EL (cell line): ENCODE measurements around the gene USO1.

ENCODE experiments used
- DNase-seq: peaks from one replicate; pipeline ENCODE4 v3.0.0-alpha.2; 2016

USO1 gene

DNA sequence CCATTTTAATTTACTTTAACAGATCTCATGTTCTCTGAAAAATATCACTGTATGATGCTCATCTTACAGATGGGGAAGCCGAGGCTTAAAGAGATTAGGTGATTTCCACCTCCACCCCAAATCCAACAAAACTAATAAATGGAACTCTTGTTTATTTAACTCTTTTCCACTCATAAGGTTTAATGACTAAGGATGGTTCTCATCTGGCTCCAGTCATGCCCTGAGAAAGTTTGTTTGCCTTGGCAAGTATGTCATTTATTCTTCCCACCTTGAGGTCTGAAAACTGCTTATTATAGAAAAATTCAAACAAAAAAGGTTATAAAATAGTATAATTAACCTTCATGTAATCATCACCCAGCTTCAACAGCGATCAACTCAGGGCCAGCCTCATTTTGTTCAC, 121.6 kb downstream of the USO1 start:
- no peak for DNase-seq

DNA sequence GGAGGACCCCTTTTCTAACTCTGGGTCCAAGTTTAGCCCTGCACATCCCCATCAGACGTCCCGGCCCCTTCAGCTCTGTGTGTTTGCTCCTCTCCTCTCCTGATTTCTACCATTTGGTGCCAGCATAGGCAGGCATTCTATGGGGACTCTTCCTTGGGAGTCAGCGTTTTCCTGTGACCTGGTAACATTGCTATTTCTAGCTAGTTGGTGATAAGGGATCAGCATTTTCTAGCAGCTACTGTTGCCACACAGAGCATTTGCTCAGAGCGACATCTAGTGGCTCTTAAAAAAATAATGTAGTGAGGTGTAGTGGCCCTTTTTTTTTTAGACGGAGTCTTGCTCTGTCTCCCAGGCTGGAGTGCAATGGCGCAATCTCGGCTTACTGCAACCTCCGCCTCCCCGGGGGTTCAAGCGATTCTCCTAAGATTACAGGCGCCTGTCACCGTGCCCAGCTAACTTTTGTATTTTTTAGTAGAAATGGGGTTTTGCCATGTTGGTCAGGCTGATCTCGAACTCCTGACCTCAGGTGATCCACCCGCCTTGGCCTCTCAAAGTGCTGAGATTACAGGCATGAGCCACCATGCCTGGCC, 123.9 kb downstream of the USO1 start:
- peak; percentile 92 for DNase-seq

DNA sequence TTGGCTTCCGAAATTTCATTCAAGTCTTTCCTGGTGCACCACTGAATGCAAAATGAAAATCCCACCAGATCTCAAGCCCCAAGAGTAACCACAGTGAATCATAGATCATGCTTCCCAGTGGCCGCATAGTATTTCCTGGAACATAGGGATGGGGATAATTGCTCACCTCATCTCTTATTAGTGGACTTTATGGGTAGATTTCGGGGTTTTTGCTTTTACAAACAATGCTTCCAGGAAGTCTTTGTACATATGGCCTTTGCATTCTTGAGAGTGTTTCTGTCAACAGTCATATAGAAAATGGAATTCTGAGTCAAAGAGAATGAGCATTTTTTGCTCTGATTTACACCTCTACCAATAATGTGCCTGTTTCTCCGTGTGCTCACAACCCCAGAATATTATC, 124.5 kb downstream of the USO1 start:
- DNase-seq: peak; percentile 77

DNA sequence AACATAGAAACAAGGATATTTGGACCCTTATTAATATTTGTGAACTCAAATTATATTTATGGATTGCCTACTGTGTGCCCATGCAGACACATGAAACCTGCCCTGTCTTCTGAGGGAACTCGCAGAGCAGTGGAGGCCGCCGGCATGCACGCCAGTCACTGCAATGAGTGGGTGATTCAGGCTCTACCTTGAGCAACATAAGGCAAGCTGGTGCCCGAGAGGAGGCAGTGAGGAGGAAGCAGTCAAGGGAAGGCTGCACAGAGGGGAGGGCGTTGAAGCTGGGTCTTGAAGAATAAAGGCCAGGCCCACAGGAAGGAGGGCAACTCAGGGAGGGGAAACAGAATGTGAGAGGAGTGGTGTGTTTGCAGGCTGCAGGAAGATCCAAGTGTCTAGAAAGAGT, 125.1 kb downstream of the USO1 start:
- peak; percentile 25 for DNase-seq

DNA sequence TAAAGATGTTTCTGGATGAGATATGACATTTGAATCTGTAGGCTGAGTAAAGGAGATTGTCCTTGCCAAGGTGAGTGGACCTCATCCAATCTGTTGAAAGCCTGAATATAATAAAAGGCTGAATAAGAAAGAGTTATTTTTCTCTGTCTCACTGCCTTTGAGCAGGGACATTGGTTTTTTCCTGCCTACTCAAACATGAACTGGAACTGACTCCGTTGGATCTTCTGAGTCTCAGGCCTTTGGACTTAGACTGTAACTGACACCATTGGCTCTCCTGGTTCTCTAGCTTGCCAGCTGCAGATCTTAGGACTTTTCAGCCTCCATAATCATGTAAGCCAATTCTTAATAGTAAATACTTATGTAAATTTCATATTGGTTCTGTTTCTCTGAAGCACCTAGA, 134.3 kb downstream of the USO1 start:
- no peak for DNase-seq

DNA sequence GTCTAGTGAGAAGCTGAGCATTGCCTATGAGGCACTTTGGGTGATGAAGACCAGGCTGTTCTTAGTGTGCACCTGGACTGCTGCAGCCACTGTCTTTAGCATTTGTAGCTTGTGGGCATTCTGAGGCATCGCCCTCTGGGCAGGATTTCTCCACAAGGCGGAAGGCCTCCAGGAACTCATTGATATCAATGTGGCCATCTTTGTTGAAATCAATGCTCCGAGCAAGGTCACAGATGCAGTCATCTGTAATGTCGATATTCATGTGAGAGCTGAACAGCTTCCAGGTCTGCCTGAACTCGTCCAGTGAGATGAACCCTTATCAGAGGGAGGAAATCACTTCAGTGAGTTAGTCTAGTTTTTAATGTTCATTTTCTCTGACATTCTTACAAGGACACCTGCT, 136.2 kb downstream of the USO1 start:
- no peak for DNase-seq
